K562 (cell line): ENCODE measurements around the gene SIAE. TPM values are rescaled to one million over a fixed set of nuclear protein-coding genes. Genes with fewer than 3 reads are reported as not detected.

Experiments
- ARID1B ChIP-seq: fragments of 450-650 bp; IDR thresholded peaks from 2 replicates; pipeline ENCODE4 v1.6.1; 2016; ENCODE audit warnings: antibody characterized with exemption, mild to moderate bottlenecking, inconsistent platforms
- ARID3A ChIP-seq: IDR thresholded peaks from 2 replicates; pipeline ENCODE4 v1.6.1; 2012; ENCODE audit warnings: low read depth, low read length, improper control_type of control experiment, borderline replicate concordance
- CBFA2T3 ChIP-seq: fragments of 450-650 bp; IDR thresholded peaks from 2 replicates; pipeline ENCODE4 v1.6.1; 2017
- DACH1 ChIP-seq: fragments of 450-650 bp; IDR thresholded peaks from 2 replicates; pipeline ENCODE4 v1.6.1; 2018; ENCODE audit not compliant: partially characterized antibody
- ELK3 ChIP-seq: fragments of 450-650 bp; formaldehyde crosslinking; IDR thresholded peaks from 2 replicates; pipeline ENCODE4 v1.4.0; 2020; ENCODE audit warnings: mild to moderate bottlenecking
- HDAC1 ChIP-seq, 2 experiments: fragments of 450-650 bp; IDR thresholded peaks; 2 replicates each; pipeline ENCODE4 v1.6.1; 2016 to 2017; ENCODE audit warnings: inconsistent platforms in 1 of 2, mild to moderate bottlenecking in 1 of 2, moderate library complexity in 1 of 2
- MNT ChIP-seq, 2 experiments: fragments of 450-650 bp; conservative IDR thresholded peaks; 2 replicates each; pipeline ENCODE4 v1.6.1; 2017; ENCODE audit warnings: mild to moderate bottlenecking in 2 of 2, moderate library complexity in 2 of 2
- MXD1 ChIP-seq: fragments of 250-450 bp; sonication (Bioruptor Pico); IDR thresholded peaks from 2 replicates; pipeline ENCODE4 v1.8.0; 2021; ENCODE audit warnings: borderline replicate concordance, mild to moderate bottlenecking, moderate library complexity; ENCODE audit not compliant: poor library complexity, severe bottlenecking
- NFIC ChIP-seq: fragments of 450-650 bp; IDR thresholded peaks from 2 replicates; pipeline ENCODE4 v1.6.1; 2017; ENCODE audit warnings: mild to moderate bottlenecking, inconsistent platforms
- POLR2AphosphoS5 ChIP-seq: IDR thresholded peaks from 2 replicates; pipeline ENCODE4 v1.6.1; 2011; ENCODE audit warnings: mild to moderate bottlenecking, low read depth, low read length, moderate library complexity; ENCODE audit not compliant: control insufficient read depth, insufficient read depth
- SMARCA4 ChIP-seq: fragments of 450-650 bp; IDR thresholded peaks from 2 replicates; pipeline ENCODE4 v1.6.1; 2016
- ZEB2 ChIP-seq: fragments of 450-650 bp; IDR thresholded peaks from 2 replicates; pipeline ENCODE4 v1.6.1; 2016
- ZNF318 ChIP-seq, 2 experiments: fragments of 450-650 bp; IDR thresholded peaks; 2 replicates each; pipeline ENCODE4 v1.6.1; 2016; ENCODE audit warnings: mild to moderate bottlenecking in 2 of 2, borderline replicate concordance in 1 of 2, low read depth in 1 of 2, moderate library complexity in 1 of 2
- ZNF668 ChIP-seq: fragments of 250-450 bp; sonication (Bioruptor Pico); IDR thresholded peaks from 2 replicates; pipeline ENCODE4 v1.8.0; 2022; ENCODE audit warnings: mild to moderate bottlenecking, inconsistent platforms
- polyA plus RNA-seq, 8 experiments: library from polyadenylated mRNA; depleted of rRNA in 4 of 8; stranded (reverse) in 5 of 8; unstranded in 3 of 8; fragments of >200 nt; fragmentation: Nextera tagmentation in 2 of 8; fragmentation: Illumina TruSeq in 1 of 8; extraction: Ambion mirVana in 2 of 8; extraction: Trizol in 1 of 8; gene quantifications; 2 replicates each; pipeline versions ENCODE4 v1.2.1 to v1.2.3, GENCODE V29; 2011 to 2014; ENCODE audit warnings: inconsistent platforms in 1 of 8, missing spikeins in 1 of 8
- total RNA-seq, 7 experiments: library from RNA; depleted of rRNA in 6 of 7; stranded (reverse); fragments of >200 nt in 6 of 7; fragmentation: Illumina TruSeq in 2 of 7; extraction: Trizol in 2 of 7; gene quantifications; 2 replicates each; pipeline versions ENCODE4 v1.2.1 to v1.2.3, GENCODE V29; 2011 to 2021; ENCODE audit warnings: low replicate concordance in 1 of 7

SIAE gene
- total and polyA plus RNA-seq, 9 of the 15 experiments (the other 6 are each of a cell fraction or from before 2014, with no cell fraction given) = 0.89 to 9.6 (median 3.7) TPM

DNA sequence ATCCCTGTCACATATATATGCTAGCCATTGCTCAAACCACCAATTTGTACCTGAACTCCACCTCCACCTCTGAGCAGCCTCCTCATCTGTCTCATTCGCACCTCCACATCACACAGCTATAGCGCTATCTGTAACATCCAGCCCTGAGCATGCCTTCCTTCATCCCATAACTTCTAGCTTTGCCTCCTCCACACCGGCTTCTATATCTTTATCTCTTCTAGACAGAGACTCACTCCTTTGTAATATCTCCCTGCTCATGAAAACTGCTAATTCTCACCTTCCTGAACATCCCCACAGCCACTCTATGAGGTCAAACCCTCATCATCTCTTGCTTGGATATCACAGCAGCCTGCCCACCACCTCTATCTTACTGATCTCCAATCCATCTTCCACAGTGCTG lies 5.9 kb downstream of the SIAE start (continued):
- TF ChIP-seq ZNF318 (IDR thresholded peaks at IDR 0.05; ENCODE audit: borderline replicate concordance in 1 of 2, low read depth in 1 of 2) = no peak
- TF ChIP-seq ARID1B = peak; percentile 98
- peak; percentile 89 for TF ChIP-seq NFIC
- peak; percentile 97 for TF ChIP-seq ZEB2
- peak; percentile 95 for TF ChIP-seq SMARCA4
- TF ChIP-seq MXD1 (CRISPR knock-in tag) = no peak
- TF ChIP-seq MNT (conservative IDR thresholded peaks at IDR 0.05) = peak in 1 of 2 experiments; percentile 52; a peak in 1 of 4 replicates
- TF ChIP-seq HDAC1 (IDR thresholded peaks at IDR 0.05) = peak in 1 of 2 experiments; percentile 85; a peak in 2 of 4 replicates
- TF ChIP-seq ELK3 = no peak
- TF ChIP-seq ZNF668 (CRISPR knock-in tag) = no peak
- peak; percentile 27 for TF ChIP-seq DACH1
- peak; percentile 78 for TF ChIP-seq ARID3A
- TF ChIP-seq CBFA2T3 = peak; percentile 99
- TF ChIP-seq POLR2AphosphoS5 = peak; percentile 93
